GM12892 (cell line): ENCODE data around the gene ST7.

Experiments used
- POLR2A ChIP-seq: IDR thresholded peaks from 2 replicates; pipeline ENCODE4 v1.6.1; 2011; ENCODE audit warnings: low read depth, low read length, control low read depth
- POLR2AphosphoS5 ChIP-seq: IDR thresholded peaks from 2 replicates; pipeline ENCODE4 v1.6.1; 2011; ENCODE audit warnings: low read depth, low read length, control low read depth

GRCh38 chr7:117210397-117210796 lies 257.1 kb downstream of the ST7 start:
- TF ChIP-seq POLR2AphosphoS5 (no peak), POLR2A (no peak)
